Activated T-helper 2 cell treated with anti-CD3 and anti-CD28 coated beads, Interferon-gamma antibody, Interleukin-2, Interleukin-4, amounts not matched to agents 10 μg/mL and 5 μg/mL and 100 μg/mL, durations not matched to agents 14 hours and 24 hours and 36 hours (primary cell): ENCODE data around the gene CCDC32. TPM values are rescaled to one million over a fixed set of nuclear protein-coding genes. Genes with fewer than 3 reads are reported as not detected.

Experiments
- total RNA-seq: library from RNA; stranded (reverse); gene quantifications from 2 replicates; pipeline ENCODE4 v1.2.3, GENCODE V29; 2022

The CCDC32 gene
- total RNA-seq, 1 donor from 2014 or later, result 32.7 TPM

Other genes starting within 250 kb of the CCDC32 start
- gene INAFM2, start 241.3 kb downstream of the CCDC32 start, total RNA-seq, result 16.7 and 17.9 TPM in 2 replicates
- 0.34 and 0.41 TPM in 2 replicates for gene CCDC9B, start 224.1 kb downstream of the CCDC32 start, total RNA-seq
- gene PHGR1, start 214.0 kb downstream of the CCDC32 start, total RNA-seq, result not detected in 2 replicates
- gene DISP2, start 206.8 kb downstream of the CCDC32 start, total RNA-seq, result 0.05 and 0.39 TPM in 2 replicates
- 48.1 and 49.9 TPM in 2 replicates for gene KNSTRN, start 182.3 kb downstream of the CCDC32 start, total RNA-seq
- gene IVD, start 159.2 kb downstream of the CCDC32 start, total RNA-seq, result 75.2 and 79.4 TPM in 2 replicates
- 26.5 and 26.7 TPM in 2 replicates for gene BAHD1, start 124.1 kb downstream of the CCDC32 start, total RNA-seq
- gene CHST14, start 94.1 kb downstream of the CCDC32 start, total RNA-seq, result 11.8 and 12.2 TPM in 2 replicates
- gene RPUSD2, start 4.3 kb upstream of the CCDC32 start, total RNA-seq, result 18.6 and 18.8 TPM in 2 replicates
- 30.6 and 30.8 TPM in 2 replicates for gene KNL1, start 29.2 kb upstream of the CCDC32 start, total RNA-seq
- gene RAD51, start 130.1 kb upstream of the CCDC32 start, total RNA-seq, result 51.4 and 53.8 TPM in 2 replicates
- gene RMDN3, start 190.2 kb upstream of the CCDC32 start, total RNA-seq, result 28.3 and 30.6 TPM in 2 replicates
- 43.7 and 44.7 TPM in 2 replicates for gene GCHFR, start 199.0 kb upstream of the CCDC32 start, total RNA-seq
- gene C15orf62, start 204.9 kb upstream of the CCDC32 start, total RNA-seq, result 0.48 and 0.76 TPM in 2 replicates
- gene ZFYVE19, start 242.0 kb upstream of the CCDC32 start, total RNA-seq, result 37.6 and 39.3 TPM in 2 replicates
- 44.4 and 48.0 TPM in 2 replicates for gene DNAJC17, start 242.4 kb upstream of the CCDC32 start, total RNA-seq